SU-DHL-6 (cell line): ENCODE data around the gene STK38L.
"Not testable (repeated sequence)": the region's sequence is repeated elsewhere in the genome, so short reads cannot be mapped to it uniquely, and the experiment has no call there.

Experiments
- H2AFZ ChIP-seq: fragments of 200-600 bp; sonication (generic); 2 replicates; pipeline ENCODE4 v1.6.1; 2014; ENCODE audit warnings: low read depth, mild to moderate bottlenecking, moderate library complexity, mixed read lengths, antibody characterized with exemption, low read length; ENCODE audit not compliant: severe bottlenecking
- H3F3A ChIP-seq: fragments of 200-600 bp; shearing (Covaris generic); 2 replicates; pipeline ENCODE4 v1.6.0; 2016; ENCODE audit warnings: antibody characterized with exemption, mild to moderate bottlenecking; ENCODE audit not compliant: insufficient read depth
- H3K27ac ChIP-seq: fragments of 200-600 bp; sonication (generic); 2 replicates; pipeline ENCODE4 v1.5.1; 2016; ENCODE audit warnings: low read depth, mild to moderate bottlenecking, low read length, moderate library complexity, mixed read lengths
- H3K27me3 ChIP-seq: fragments of 200-600 bp; sonication (generic), shearing (Covaris generic); 2 replicates; pipeline ENCODE4 v1.6.0; 2014; ENCODE audit warnings: mild to moderate bottlenecking, low read length
- H3K36me3 ChIP-seq: fragments of 200-600 bp; sonication (generic); 2 replicates; pipeline ENCODE4 v1.6.1; 2014; ENCODE audit warnings: mild to moderate bottlenecking, low read length, mixed read lengths
- H3K4me2 ChIP-seq: fragments of 300-600, 200-600 bp; shearing (Covaris generic), sonication (generic); 2 replicates; pipeline ENCODE4 v1.6.0; 2014; ENCODE audit warnings: low read length, low read depth, mild to moderate bottlenecking; ENCODE audit not compliant: poor library complexity, severe bottlenecking
- H3K4me3 ChIP-seq: fragments of 200-600 bp; sonication (generic); 2 replicates; pipeline ENCODE4 v1.5.1; 2014; ENCODE audit warnings: antibody characterized with exemption, low read length, mild to moderate bottlenecking, mixed read lengths; ENCODE audit not compliant: insufficient read depth, poor library complexity, severe bottlenecking
- H3K79me2 ChIP-seq: fragments of 200-600 bp; sonication (generic); 2 replicates; pipeline ENCODE4 v1.6.1; 2014; ENCODE audit warnings: mild to moderate bottlenecking, low read length, moderate library complexity; ENCODE audit not compliant: insufficient read depth
- H3K9ac ChIP-seq: fragments of 200-600 bp; sonication (generic); 2 replicates; pipeline ENCODE4 v1.7.0; 2014; ENCODE audit warnings: mild to moderate bottlenecking, low read length
- H3K9me2 ChIP-seq: fragments of 200-600 bp; sonication (generic); replicated peaks from 2 replicates; pipeline ENCODE4 v1.6.1; 2014; ENCODE audit warnings: low read length; ENCODE audit not compliant: insufficient read depth
- H3K9me3 ChIP-seq: fragments of 200-600 bp; sonication (generic); 2 replicates; pipeline ENCODE4 v1.6.1; 2014; ENCODE audit warnings: low read length, mixed read lengths; ENCODE audit not compliant: insufficient read depth
- H4K20me1 ChIP-seq: fragments of 200-600 bp; sonication (generic); 2 replicates; pipeline ENCODE4 v1.6.1; 2014; ENCODE audit warnings: low read depth, mild to moderate bottlenecking, antibody characterized with exemption, low read length, moderate library complexity, mixed read lengths
- EZH2phosphoT487 ChIP-seq: fragments of 200-600 bp; sonication (generic), shearing (Covaris generic); conservative IDR thresholded peaks from 2 replicates; pipeline ENCODE4 v1.6.1; 2018; ENCODE audit warnings: mild to moderate bottlenecking, antibody characterized with exemption, low read length, moderate library complexity, mixed read lengths
- TF ChIP-seq, protein P1 (sequence below): fragments of 200-600 bp; sonication (generic); IDR thresholded peaks from one replicate; pipeline ENCODE4 v1.5.1; 2017; ENCODE audit warnings: antibody characterized with exemption, mild to moderate bottlenecking, low read length, moderate library complexity; ENCODE audit not compliant: insufficient read depth, poor library complexity, severe bottlenecking

STK38L gene

GRCh38 chr12:27226407-27226929 lies 17.6 kb upstream of the STK38L start:
- Histone ChIP-seq H3K4me3 (no peak overlapping the region), H3K9ac (no peak overlapping the region), H3K79me2 (no peaks in the 10 kb centered on the region), H3K36me3 (no peaks in the 10 kb centered on the region), H4K20me1 (no peaks in the 10 kb centered on the region), H3K9me2 (no peaks in the 10 kb centered on the region), H3F3A (no peaks in the 10 kb centered on the region), H3K27me3 (no peaks in the 10 kb centered on the region), H2AFZ (no peak overlapping the region), H3K27ac (no peak overlapping the region), H3K9me3 (no peaks in the 10 kb centered on the region), H3K4me2 (no peak overlapping the region)
- TF ChIP-seq, protein P1, sequence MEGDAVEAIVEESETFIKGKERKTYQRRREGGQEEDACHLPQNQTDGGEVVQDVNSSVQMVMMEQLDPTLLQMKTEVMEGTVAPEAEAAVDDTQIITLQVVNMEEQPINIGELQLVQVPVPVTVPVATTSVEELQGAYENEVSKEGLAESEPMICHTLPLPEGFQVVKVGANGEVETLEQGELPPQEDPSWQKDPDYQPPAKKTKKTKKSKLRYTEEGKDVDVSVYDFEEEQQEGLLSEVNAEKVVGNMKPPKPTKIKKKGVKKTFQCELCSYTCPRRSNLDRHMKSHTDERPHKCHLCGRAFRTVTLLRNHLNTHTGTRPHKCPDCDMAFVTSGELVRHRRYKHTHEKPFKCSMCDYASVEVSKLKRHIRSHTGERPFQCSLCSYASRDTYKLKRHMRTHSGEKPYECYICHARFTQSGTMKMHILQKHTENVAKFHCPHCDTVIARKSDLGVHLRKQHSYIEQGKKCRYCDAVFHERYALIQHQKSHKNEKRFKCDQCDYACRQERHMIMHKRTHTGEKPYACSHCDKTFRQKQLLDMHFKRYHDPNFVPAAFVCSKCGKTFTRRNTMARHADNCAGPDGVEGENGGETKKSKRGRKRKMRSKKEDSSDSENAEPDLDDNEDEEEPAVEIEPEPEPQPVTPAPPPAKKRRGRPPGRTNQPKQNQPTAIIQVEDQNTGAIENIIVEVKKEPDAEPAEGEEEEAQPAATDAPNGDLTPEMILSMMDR, result no peak
- no peak for TF ChIP-seq EZH2phosphoT487

DNA sequence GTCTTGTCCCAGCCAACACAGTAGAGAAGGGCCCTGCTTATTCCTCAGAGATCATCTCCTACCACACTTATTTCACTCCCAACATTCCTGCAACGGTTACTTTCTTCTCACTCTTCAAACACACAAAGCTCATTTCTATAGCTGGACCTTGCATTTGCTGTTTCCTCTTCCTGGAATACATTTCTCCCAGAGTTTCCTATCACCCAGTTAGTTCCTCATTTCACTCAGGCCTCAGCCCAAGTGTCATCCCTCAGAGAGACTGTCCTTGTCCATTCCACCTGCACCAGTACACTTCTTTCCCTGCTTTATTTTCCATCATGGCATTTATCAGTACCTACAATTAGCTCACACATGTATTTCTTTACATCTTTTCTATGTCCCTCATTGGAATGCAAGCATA lies 14.7 kb upstream of the STK38L start:
- Histone ChIP-seq H3K27ac (no peak overlapping the region), H3K9me2 (no peaks in the 10 kb centered on the region), H3K27me3 (no peaks in the 10 kb centered on the region), H3K4me3 (no peak overlapping the region), H3K36me3 (no peaks in the 10 kb centered on the region), H3K9me3 (no peaks in the 10 kb centered on the region), H3K79me2 (no peaks in the 10 kb centered on the region), H3F3A (no peaks in the 10 kb centered on the region), H4K20me1 (no peaks in the 10 kb centered on the region), H3K9ac (no peak overlapping the region), H2AFZ (no peak overlapping the region), H3K4me2 (no peak overlapping the region)
- TF ChIP-seq EZH2phosphoT487, result no peak
- TF ChIP-seq, protein P1, result no peak

- not testable (repeated sequence) for H3K9me3 ChIP-seq, H3K4me3 ChIP-seq, H3K79me2 ChIP-seq, H3K4me2 ChIP-seq, H2AFZ ChIP-seq, H3K36me3 ChIP-seq, H3F3A ChIP-seq, H3K9me2 ChIP-seq, H3K27ac ChIP-seq, H4K20me1 ChIP-seq, H3K27me3 ChIP-seq, H3K9ac ChIP-seq
These were observed 12.7 kb upstream of the STK38L start for GRCh38 chr12:27231374-27231773.

- TF ChIP-seq, protein P1, result no peak
- TF ChIP-seq EZH2phosphoT487, result no peak
- Histone ChIP-seq H2AFZ (no peak overlapping the region), H4K20me1 (no peaks in the 10 kb centered on the region), H3F3A (no peaks in the 10 kb centered on the region), H3K4me2 (no peak overlapping the region), H3K27me3 (no peaks in the 10 kb centered on the region), H3K27ac (no peak overlapping the region), H3K79me2 (no peaks in the 10 kb centered on the region), H3K9ac (no peak overlapping the region), H3K9me3 (no peaks in the 10 kb centered on the region), H3K4me3 (no peak overlapping the region), H3K9me2 (no peaks in the 10 kb centered on the region), H3K36me3 (no peaks in the 10 kb centered on the region)
These were observed 10.3 kb upstream of the STK38L start for GRCh38 chr12:27233814-27234213.
